Endodermal cell (in vitro differentiated cells): ENCODE results near the gene TLX1. TPM values are rescaled to one million over a fixed set of nuclear protein-coding genes. Genes with fewer than 3 reads are reported as not detected.

Experiments
- DNase-seq: peaks from one replicate; pipeline ENCODE4 v3.0.0-alpha.2; 2017
- H3K27ac ChIP-seq: 2 replicates; pipeline ENCODE4 v1.5.1; 2013; ENCODE audit warnings: mild to moderate bottlenecking, low read depth, low read length, moderate library complexity
- H3K27me3 ChIP-seq: 2 replicates; pipeline ENCODE4 v1.6.1; 2013; ENCODE audit warnings: mild to moderate bottlenecking, low read length, moderate library complexity; ENCODE audit not compliant: insufficient read depth, control insufficient read depth, poor library complexity, severe bottlenecking
- H3K36me3 ChIP-seq: 2 replicates; pipeline ENCODE4 v1.7.0; 2013; ENCODE audit warnings: mild to moderate bottlenecking, low read length, moderate library complexity; ENCODE audit not compliant: control insufficient read depth, insufficient read depth
- H3K4me1 ChIP-seq: one replicate; pipeline ENCODE4 v1.7.0; 2013; ENCODE audit warnings: low read length; ENCODE audit not compliant: control insufficient read depth, insufficient read depth
- H3K4me3 ChIP-seq: 2 replicates; pipeline ENCODE4 v1.5.1; 2013; ENCODE audit warnings: mild to moderate bottlenecking, low read length, moderate library complexity
- H3K9ac ChIP-seq: 2 replicates; pipeline ENCODE4 v1.6.1; 2013; ENCODE audit warnings: mild to moderate bottlenecking, low read length, moderate library complexity; ENCODE audit not compliant: poor library complexity, severe bottlenecking; ENCODE audit errors: extremely low read depth
- H3K9me3 ChIP-seq: 2 replicates; pipeline ENCODE4 v1.6.1; 2013; ENCODE audit warnings: mild to moderate bottlenecking, low read length, moderate library complexity; ENCODE audit not compliant: control insufficient read depth
- H3K27ac Mint-ChIP-seq: 2 replicates; pipeline ENCODE4 v1.8.0; 2020; ENCODE audit warnings: mixed read lengths
- H3K27me3 Mint-ChIP-seq: 2 replicates; pipeline ENCODE4 v1.8.0; 2021; ENCODE audit warnings: mild to moderate bottlenecking, mixed read lengths; ENCODE audit not compliant: insufficient read depth
- H3K36me3 Mint-ChIP-seq: 2 replicates; pipeline ENCODE4 v1.8.0; 2020; ENCODE audit warnings: low read depth, mixed read lengths
- H3K4me1 Mint-ChIP-seq: 2 replicates; pipeline ENCODE4 v1.8.0; 2020; ENCODE audit warnings: mixed read lengths
- H3K4me3 Mint-ChIP-seq: 2 replicates; pipeline ENCODE4 v1.8.0; 2020; ENCODE audit warnings: mild to moderate bottlenecking, moderate library complexity, mixed read lengths
- H3K9me3 Mint-ChIP-seq: 2 replicates; pipeline ENCODE4 v1.8.0; 2020; ENCODE audit warnings: mild to moderate bottlenecking, mixed read lengths
- WGBS, 2 experiments: methylation state at CpG; one replicate each; pipeline versions ENCODE4 v1.1.5 to v1.1.7; 2013; ENCODE audit warnings: missing lambda C conversion rate in 2 of 2, mixed read lengths in 1 of 2; ENCODE audit not compliant: insufficient coverage in 1 of 2, insufficient read length in 1 of 2; 5-methylcytosine and 5-hydroxymethylcytosine counted together
- total RNA-seq, 2 donors: library from RNA; stranded (reverse); fragmentation: NEBNext Ultra II Directional in 1 of 2; extraction: Animal tissue kit (Norgen Biotek cat#: 25700) in 1 of 2; gene quantifications; 2 replicates in 1 of 2; 3 replicates in 1 of 2; pipeline ENCODE4 v1.2.1, GENCODE V29; 2021
- TF ChIP-seq, protein P1 (sequence below): fragments of 200-600 bp; sonication (generic); conservative IDR thresholded peaks from 2 replicates; pipeline ENCODE4 v1.5.0; 2021; ENCODE audit warnings: antibody characterized with exemption, mild to moderate bottlenecking

The TLX1 gene
- total RNA-seq, 2 donors from 2014 or later: not detected

DNA sequence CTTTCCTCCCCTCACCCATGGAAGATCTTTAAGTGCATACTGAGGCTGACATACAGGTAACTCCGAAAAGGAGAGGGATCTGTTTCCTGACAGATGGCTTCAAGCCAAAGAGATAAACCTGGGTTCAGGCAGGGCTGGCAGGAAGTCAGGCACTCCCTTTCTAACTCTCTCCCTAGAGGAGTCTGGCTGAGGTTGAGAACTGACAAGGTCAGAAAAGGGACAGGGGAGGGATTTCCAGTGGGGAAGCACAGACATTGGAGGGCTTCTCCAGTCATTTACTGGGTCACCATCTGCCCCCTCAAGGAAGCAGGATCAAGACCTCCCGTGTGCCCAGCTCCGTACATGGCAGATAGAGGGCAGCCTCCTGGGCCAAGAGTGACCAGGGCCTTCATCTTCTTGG lies 31.6 kb downstream of the TLX1 start:
- TF ChIP-seq, protein P1, sequence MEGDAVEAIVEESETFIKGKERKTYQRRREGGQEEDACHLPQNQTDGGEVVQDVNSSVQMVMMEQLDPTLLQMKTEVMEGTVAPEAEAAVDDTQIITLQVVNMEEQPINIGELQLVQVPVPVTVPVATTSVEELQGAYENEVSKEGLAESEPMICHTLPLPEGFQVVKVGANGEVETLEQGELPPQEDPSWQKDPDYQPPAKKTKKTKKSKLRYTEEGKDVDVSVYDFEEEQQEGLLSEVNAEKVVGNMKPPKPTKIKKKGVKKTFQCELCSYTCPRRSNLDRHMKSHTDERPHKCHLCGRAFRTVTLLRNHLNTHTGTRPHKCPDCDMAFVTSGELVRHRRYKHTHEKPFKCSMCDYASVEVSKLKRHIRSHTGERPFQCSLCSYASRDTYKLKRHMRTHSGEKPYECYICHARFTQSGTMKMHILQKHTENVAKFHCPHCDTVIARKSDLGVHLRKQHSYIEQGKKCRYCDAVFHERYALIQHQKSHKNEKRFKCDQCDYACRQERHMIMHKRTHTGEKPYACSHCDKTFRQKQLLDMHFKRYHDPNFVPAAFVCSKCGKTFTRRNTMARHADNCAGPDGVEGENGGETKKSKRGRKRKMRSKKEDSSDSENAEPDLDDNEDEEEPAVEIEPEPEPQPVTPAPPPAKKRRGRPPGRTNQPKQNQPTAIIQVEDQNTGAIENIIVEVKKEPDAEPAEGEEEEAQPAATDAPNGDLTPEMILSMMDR: no peak
- Mint-ChIP-seq H3K4me1 (peaks cover 10% of the 10 kb centered on the region), H3K9me3 (peaks cover 1% of the 10 kb centered on the region), H3K4me3 (no peak overlapping the region), H3K36me3 (no peaks in the 10 kb centered on the region), H3K27ac (no peak overlapping the region), H3K27me3 (peaks cover 82% of the 10 kb centered on the region)
- Histone ChIP-seq H3K27me3 (peaks cover 70% of the 10 kb centered on the region), H3K27ac (no peak overlapping the region), H3K4me3 (no peak overlapping the region), H3K9ac (no peak overlapping the region), H3K4me1 (no peaks in the 10 kb centered on the region), H3K9me3 (peaks cover 7% of the 10 kb centered on the region), H3K36me3 (no peaks in the 10 kb centered on the region)
- no peak for DNase-seq
- WGBS, 2 experiments: 75 to 84% methylated on average over 1 to 3 of the region's 3 CpGs

DNA sequence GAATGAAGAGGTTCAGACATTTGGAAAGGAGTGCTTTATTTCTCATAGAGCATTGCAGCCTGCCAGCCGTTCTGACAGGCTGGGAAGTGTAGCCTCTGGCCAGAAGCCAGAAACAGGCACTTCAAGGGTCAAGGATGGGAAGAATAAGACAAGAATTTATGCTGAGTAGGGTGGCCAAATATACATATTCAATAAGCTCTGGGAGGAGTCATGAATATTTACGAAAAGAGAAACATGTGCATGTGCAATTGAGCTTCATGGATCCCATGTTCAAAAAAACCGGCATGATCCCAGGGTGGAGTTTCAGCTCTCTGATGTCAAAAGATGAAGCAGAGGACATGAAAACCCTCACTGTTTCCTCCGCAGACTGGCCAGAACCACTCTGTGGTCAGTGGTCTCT lies 32.9 kb downstream of the TLX1 start:
- DNase-seq: no peak
- Histone ChIP-seq H3K36me3 (no peaks in the 10 kb centered on the region), H3K27ac (no peak overlapping the region), H3K4me1 (no peaks in the 10 kb centered on the region), H3K4me3 (no peak overlapping the region), H3K9ac (no peak overlapping the region), H3K9me3 (peaks cover 1% of the 10 kb centered on the region), H3K27me3 (peaks cover 82% of the 10 kb centered on the region)
- WGBS, 2 experiments: 79 to 84% methylated on average over 3 to 4 of the region's 4 CpGs
- TF ChIP-seq, protein P1: no peak
- H3K27me3 Mint-ChIP-seq: peaks cover 80% of the 10 kb centered on the region
- no peaks in the 10 kb centered on the region for H3K36me3 Mint-ChIP-seq
- H3K27ac Mint-ChIP-seq: no peak overlapping the region
- peaks cover 1% of the 10 kb centered on the region for H3K9me3 Mint-ChIP-seq
- H3K4me1 Mint-ChIP-seq: no peaks in the 10 kb centered on the region
- no peak overlapping the region for H3K4me3 Mint-ChIP-seq

DNA sequence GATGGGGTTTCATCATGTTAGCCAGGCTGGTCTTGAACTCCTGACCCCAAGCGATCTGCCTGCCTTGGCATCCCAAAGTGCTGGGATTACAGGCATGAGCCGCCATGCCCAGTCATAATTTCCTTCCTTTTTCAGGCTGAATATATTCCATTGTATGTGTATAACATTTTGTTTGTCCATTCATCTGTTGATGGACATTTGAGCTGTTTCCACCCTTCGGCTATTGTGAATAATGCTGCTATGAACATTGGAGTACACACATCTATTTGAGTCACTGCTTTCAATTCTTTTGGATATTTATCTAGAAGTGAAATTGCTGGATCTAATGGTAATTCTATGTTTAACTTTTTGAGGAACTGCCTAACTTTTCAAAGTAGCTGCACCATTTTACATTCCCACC lies 34.6 kb downstream of the TLX1 start:
- H3K36me3 Mint-ChIP-seq: no peaks in the 10 kb centered on the region
- no peaks in the 10 kb centered on the region for H3K9me3 Mint-ChIP-seq
- H3K27me3 Mint-ChIP-seq: peaks cover 66% of the 10 kb centered on the region
- Histone ChIP-seq H3K27me3 (peaks cover 69% of the 10 kb centered on the region), H3K27ac (no peak overlapping the region), H3K4me1 (no peaks in the 10 kb centered on the region), H3K36me3 (no peaks in the 10 kb centered on the region), H3K9ac (no peak overlapping the region), H3K9me3 (no peaks in the 10 kb centered on the region), H3K4me3 (no peak overlapping the region)
- TF ChIP-seq, protein P1: no peak
- no peaks in the 10 kb centered on the region for H3K4me1 Mint-ChIP-seq
- no peak for DNase-seq
- H3K27ac Mint-ChIP-seq: no peak overlapping the region
- WGBS, 2 experiments: 81 to 85% methylated on average over 2 to 3 of the region's 3 CpGs
- H3K4me3 Mint-ChIP-seq: no peak overlapping the region
